SW480 (cell line): Measurements from ENCODE around the gene DCLK1.

Experiments
- DNase-seq: peaks from one replicate; pipeline ENCODE4 v3.0.0-alpha.2; 2016; ENCODE audit warnings: low spot score

DCLK1 gene

GRCh38 chr13:35947315-35947714 is 183.9 kb downstream of the DCLK1 start:
- DNase-seq, result no peak

GRCh38 chr13:35945368-35945767 is 185.8 kb downstream of the DCLK1 start:
- DNase-seq, result no peak

DNA sequence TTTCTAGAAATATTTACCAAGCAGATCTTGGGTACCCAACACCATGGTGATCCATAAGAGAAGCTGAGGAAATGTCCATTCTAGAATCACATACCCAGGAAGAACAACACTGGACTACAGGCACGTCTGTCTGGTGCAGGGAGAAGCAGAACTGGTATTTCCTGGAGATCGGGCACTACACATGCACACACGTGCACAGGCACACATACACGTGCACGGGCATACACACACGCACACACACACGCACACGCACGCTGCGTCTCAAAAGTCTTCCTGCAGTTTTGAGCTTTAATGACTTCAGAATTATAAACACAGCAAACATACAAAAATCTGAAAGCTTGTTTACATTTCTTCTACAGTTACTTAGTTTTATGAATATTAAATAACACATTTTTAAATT is 189.8 kb downstream of the DCLK1 start:
- no peak for DNase-seq

DNA sequence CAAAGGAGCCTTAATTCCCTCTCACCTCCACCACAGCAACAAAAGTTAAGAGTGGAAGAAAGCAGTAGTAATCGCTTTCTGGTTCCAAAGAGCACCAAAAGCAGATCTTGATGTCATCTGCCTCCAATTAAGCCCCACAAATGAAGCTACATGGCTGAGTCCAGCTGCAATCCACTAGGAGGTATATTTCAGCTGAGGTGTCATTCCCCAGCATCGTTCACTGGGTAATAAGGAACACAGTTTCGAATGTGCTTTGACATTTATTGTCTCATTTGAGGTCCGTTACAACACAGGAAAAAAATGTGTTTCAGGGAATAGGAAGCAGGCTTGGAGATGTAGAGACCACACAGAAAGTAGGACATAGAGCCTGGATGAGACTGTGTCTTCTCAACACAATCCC is 190.4 kb downstream of the DCLK1 start:
- DNase-seq, result no peak

GRCh38 chr13:35936246-35936978 is 194.8 kb downstream of the DCLK1 start:
- no peak for DNase-seq

DNA sequence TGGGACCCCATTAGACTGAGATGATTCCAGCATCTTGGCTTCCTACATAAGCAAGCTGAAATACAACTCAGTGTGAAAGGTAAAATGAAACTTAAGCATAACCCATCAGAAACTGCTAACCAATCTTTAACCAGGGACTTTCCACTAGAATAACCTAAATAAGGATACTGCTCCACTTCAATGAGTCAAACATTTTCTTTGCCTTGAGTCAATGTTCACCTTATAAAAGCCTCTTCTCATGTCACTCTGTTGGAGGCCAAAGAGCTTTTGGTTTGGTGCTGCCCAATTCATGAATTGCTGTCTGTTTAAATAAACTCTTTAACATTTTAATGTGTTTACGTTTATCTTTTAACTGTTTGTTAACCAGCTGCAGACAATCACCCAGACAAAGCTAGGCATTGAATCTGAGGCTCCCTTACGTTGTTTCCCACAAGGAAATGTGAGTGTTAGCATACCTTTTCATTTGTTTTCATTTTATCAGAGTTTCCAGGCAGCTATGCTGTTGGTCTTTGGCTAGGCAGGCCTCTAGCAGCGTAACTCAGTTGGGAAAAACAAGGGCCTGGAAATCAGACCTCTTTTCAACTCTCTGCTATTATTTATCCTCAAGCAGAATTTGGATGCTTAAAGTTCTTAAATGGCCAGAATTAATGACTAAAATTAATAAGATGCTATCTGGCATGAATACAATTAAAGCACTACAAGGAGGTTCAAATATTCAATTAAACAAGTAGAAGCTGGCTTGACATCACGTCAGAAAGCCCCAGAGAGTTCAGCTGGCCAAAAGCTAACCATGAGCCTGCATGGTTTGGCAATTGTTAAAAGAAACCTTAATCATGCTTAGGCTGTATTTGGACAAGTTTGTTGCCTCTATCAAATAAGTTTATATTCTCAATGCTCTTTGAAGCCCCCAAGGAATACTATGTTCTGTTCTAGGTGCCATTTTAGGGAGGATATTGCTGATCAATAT is 200.2 kb downstream of the DCLK1 start:
- no peak for DNase-seq

- peak; percentile 14 for DNase-seq
Measured at GRCh38 chr13:35927567-35928021, 203.6 kb downstream of the DCLK1 start.

DNA sequence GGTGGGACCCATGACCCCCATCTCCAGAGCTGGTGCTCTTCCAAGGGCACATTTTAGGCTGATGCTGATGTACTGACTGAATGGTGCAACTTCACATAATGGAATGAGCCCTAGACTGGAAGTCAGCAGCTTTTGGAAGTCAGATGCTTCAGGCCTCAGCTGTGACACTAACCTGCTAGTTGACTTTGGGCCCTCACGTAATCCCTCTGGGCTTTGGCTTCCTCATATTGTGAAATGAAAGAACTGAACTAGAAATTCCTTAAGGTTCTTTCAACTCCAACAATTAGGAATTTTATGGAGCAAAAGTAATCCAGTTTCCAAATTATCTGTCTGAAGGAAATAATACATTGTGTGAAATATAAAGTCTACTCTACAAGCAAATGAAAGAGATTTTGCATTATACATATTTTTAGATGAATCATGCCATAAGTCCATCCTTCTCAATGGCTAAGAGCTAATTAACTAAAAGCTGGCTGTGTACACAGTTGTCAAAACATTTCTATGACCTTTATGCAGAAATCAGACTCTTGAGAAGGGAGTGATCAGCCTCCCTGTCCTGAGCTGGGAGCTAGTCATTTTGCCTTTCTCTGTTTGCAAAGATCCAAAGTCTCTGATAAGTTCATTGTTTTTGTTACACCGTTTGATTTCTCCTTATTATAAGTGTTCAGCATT is 204.2 kb downstream of the DCLK1 start:
- no peak for DNase-seq

- DNase-seq, result no peak
Measured at GRCh38 chr13:35925669-35926068, 205.5 kb downstream of the DCLK1 start.

DNA sequence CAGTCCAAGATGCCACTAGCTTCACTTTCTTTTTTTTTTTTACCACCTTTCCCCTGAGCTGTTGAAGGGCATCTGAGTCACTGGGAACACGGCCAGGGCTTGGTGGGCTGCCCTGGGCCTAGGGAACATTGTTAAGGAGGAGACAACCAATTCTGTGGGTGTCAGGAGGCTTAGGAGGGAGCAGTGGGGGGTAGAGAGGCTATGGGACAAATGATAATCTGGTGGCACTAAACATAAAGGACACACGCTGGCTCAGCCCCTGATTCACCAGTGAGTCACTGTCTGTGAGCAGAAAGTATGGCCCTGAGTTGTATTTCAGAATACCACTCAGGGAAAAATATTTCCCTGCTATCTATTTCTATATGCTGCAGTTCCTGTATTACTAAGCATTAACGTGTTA is 207.8 kb downstream of the DCLK1 start:
- peak; percentile 49 for DNase-seq

DNA sequence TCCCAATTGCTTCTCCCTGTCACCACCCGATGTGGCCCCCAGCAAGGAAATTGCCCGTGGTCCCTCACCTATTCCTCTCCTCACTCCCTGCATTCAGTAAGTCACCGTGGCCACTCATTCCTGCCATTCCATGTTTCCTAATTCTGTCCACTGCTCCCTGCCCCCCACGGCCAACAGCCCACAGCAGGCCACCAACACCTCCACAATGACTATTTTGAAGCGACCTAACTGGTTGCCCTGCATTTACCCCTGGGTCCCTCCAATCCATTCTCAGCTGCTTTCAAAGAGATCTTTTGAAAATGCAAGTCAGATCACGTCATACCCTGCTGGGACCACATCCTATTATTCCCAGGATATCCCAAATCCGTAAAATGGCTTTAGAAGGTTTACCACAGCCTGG is 210.4 kb downstream of the DCLK1 start:
- no peak for DNase-seq

GRCh38 chr13:35917942-35918645 is 213.1 kb downstream of the DCLK1 start:
- DNase-seq, result no peak

GRCh38 chr13:35917252-35917941 is 213.8 kb downstream of the DCLK1 start:
- no peak for DNase-seq

GRCh38 chr13:35916146-35916545 is 215.0 kb downstream of the DCLK1 start:
- no peak for DNase-seq

DNA sequence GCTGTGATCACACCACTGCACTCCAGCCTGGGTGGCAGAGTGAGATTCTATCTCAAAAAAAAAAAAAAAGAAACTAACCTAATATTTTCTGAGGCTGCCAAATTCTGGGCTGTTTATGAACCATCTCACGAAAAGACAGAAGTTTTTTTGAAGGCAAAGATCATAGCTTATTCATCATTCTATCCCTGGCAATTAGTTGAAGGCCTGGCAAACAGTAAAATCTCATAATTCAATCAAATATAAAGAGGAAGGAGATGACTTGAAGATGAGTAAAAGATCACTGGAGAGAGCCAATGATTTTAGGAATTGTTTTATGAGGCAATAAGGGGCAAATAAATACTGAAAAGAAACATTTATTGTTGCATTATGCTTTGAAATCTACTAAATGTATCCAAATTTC is 216.5 kb downstream of the DCLK1 start:
- no peak for DNase-seq

- DNase-seq, result no peak
Measured at GRCh38 chr13:35912841-35913240, 218.3 kb downstream of the DCLK1 start.

GRCh38 chr13:35909837-35910540 is 221.2 kb downstream of the DCLK1 start:
- DNase-seq, result no peak

GRCh38 chr13:35909091-35909490 is 222.1 kb downstream of the DCLK1 start:
- DNase-seq, result no peak

- DNase-seq, result no peak
Measured at GRCh38 chr13:35908226-35908625, 223.0 kb downstream of the DCLK1 start.

DNA sequence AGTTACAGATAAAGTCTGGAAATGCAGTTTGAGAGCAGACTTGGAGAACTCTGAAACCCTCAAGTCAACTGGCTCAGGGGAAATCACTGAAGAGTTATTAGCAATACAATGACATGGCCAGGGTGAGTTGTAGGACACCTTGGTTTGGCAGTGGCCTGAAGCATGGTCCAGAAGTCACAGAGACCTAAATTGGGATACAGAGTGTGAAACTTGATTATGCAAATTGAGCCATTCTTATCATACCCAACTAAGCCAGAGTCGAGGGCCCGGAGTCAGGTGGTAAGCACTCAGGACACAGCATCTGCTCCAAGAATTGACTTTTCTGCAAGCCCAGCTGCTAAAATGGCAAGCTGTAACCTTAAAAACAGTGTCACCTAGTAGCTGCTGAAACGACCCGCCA is 224.5 kb downstream of the DCLK1 start:
- DNase-seq, result no peak

GRCh38 chr13:35903075-35903474 is 228.1 kb downstream of the DCLK1 start:
- DNase-seq, result no peak
